Embryonic facial prominence (tissue), 1 donor: ENCODE data around the gene GABBR2.

Source experiments
- DNase-seq: peaks from one replicate; pipeline ENCODE4 v3.0.0-alpha.2; 2016; ENCODE audit errors: extremely low spot score

Gene GABBR2

GRCh38 chr9:98721643-98722042, 12.9 kb upstream of the GABBR2 start:
- no peak for DNase-seq

DNA sequence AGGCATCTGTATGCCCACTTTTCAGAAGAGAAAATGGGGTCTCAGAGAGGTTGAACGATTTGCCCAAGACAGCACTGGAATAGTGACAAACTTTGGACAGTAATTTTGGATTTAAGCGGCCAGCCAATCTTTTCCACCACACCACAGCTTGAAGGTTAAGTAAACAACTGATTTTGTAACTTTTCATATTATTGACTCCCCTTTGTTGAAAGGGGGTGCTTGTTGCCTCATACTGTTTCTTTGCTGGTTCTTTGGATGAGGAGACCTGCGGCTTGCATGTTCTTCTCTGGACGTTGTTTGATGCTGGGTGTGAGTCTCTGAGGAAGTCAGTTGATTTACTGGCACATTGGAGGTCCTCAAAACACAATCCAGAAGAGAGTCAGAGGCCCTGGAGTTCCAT, 11.7 kb upstream of the GABBR2 start:
- DNase-seq: no peak

GRCh38 chr9:98719055-98719454, 10.3 kb upstream of the GABBR2 start:
- no peak for DNase-seq

DNA sequence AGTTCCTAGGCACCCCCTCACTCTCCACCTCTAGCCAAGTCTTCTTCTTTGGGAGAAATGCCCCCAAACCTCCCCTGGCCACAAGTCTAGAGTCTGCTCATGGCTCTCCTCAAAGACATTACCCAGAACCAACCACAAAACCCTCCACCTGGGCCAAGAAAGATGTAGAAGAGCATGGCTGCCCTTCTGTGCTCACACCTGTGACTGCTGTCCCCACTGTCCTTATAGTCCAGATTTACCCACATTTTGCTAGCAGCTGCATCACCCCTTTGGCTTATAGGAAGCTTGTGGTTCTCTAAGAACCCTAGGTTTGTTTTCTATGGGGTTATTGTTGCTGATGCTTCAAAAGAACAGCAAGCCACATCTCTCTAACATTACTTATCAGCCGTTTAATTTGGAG, 6.1 kb upstream of the GABBR2 start:
- DNase-seq: no peak

GRCh38 chr9:98712987-98713386, 4.3 kb upstream of the GABBR2 start:
- no peak for DNase-seq

GRCh38 chr9:98709968-98710965, 1.5 kb upstream of the GABBR2 start:
- DNase-seq: no peak

DNA sequence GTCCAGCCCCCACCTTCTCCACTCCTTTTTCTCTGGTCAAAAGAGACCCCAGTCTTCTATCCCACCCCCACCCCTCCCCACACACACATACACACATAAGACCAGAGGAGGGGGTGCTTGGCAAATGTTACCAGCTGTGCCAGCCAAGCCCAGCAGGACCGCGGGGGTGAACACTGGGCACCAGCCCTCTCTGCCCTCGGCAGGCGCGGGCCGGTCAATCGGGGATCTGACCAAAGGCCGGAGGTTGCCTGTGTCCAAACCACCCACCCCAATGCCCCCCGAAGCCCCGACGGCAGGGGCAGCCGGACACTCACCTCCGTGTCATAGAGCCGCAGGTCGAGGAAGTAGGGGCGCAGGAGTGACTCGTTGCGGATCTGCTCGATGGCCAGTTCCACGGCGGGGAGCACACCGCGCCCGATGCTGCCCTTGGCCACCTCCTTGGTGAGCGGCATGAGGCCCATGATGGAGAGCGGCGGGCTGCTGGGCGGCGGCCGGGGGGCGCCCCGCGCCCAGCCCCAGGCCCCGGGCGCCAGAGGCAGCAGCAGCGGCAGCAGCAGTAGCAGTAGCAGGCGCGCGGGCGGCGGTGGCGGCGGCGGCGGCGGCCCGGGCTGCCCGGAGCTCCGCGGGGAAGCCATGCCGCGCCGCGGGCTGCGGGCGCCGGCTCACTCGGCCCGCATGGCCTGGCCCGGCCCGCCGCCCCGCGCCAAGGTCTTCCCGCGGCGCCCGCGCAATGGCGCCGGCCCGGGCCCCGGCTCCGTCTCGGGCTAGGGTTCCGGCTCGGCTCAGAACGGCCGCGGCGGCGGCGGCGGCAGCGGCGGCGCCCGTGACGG, 417 bp downstream of the GABBR2 start:
- DNase-seq: no peak

GRCh38 chr9:98707166-98708102, 1.3 kb downstream of the GABBR2 start:
- no peak for DNase-seq

DNA sequence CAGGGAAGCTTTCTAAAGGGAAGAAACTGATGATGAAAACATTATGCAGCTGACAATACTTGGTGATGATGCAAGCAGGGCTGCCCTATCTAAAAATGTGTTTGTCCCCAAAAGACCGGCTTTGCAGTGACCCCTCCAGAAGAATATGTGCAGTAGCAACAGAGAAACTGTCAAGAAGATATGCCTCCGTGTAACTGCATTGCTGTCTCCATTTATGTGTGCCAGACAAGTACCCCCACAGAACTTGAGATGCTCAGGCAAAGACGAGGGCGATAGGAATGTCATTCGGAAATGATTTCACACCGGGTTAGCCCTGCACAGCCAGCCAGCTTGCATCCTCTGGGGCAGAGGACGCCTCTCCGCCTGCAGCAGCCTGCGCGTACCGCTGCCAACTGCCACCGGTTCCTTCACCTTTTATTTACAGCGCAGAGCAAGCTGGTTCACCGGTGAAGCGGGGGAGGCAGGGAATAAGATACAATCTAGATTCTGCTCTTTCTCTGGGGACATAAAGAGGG, 2.0 kb downstream of the GABBR2 start:
- DNase-seq: no peak

DNA sequence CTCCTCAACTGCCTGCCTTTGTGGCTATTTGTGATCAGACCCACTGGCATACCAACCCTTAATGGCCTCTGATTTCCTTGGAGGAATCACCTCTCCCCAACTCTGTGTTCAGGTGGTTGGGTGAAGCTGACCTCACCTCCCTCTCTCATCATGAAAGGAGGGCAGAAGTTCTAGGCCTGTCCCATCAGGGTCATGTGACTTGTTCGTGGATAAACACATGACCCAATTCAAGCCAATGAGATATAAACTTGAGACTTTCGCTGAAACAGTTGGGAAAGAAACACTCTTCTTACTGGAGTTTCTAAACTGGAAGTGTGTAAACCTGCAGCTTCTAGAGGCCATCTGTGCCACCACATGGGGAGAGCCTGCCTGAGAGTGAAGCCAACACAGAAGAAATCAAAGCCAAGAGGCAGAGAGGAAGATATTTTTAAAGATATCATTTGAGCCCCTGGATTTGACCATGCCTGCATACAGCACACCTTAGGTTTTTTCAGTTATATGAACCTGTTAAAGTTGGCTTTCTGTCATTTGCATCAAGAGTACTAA, 5.8 kb downstream of the GABBR2 start:
- DNase-seq: no peak

- DNase-seq: no peak
These were observed 6.4 kb downstream of the GABBR2 start for GRCh38 chr9:98702340-98702739.

- no peak for DNase-seq
These were observed 7.2 kb downstream of the GABBR2 start for GRCh38 chr9:98701576-98701975.

DNA sequence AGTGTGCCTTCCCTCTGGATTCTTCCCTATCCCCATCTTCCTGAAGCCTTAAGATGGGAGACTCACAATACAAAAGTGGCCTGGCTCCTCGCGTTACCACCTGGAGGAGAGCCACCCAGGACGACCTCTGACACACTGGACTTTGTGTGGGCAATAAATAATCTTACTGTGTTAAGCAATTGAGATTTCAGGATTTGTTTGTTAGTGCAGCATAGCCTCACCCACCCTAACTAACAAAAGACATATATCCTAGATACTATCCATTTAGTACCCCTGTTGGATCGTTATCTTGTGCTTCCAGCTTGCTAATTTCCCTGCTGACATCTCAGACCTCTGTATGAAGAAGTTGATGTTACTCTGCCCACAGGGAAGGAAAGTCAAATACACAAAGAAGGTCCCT, 7.9 kb downstream of the GABBR2 start:
- DNase-seq: no peak

GRCh38 chr9:98698856-98699255, 9.9 kb downstream of the GABBR2 start:
- no peak for DNase-seq

GRCh38 chr9:98694943-98695342, 13.8 kb downstream of the GABBR2 start:
- no peak for DNase-seq

- no peak for DNase-seq
These were observed 16.3 kb downstream of the GABBR2 start for GRCh38 chr9:98692392-98692791.

DNA sequence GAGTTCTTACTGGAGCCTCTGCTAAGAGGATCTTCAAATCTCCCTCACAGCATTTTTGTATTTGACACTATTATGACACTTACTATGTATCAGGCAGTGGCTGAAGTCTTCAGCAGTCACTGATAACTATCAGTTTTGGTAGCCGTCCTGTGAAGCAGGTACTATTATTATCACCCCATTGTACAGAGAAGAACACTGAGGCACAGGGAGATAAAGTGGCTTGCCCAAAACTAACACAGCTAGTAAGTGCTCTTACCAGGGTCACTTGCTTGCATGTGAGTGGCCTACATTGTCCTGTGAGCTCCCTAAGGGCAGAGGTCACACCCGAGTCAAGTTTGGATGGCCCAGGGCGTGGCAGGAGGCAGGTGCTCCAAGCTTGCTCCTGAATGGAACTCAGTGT, 16.8 kb downstream of the GABBR2 start:
- no peak for DNase-seq

GRCh38 chr9:98690686-98691085, 18.0 kb downstream of the GABBR2 start:
- DNase-seq: no peak

DNA sequence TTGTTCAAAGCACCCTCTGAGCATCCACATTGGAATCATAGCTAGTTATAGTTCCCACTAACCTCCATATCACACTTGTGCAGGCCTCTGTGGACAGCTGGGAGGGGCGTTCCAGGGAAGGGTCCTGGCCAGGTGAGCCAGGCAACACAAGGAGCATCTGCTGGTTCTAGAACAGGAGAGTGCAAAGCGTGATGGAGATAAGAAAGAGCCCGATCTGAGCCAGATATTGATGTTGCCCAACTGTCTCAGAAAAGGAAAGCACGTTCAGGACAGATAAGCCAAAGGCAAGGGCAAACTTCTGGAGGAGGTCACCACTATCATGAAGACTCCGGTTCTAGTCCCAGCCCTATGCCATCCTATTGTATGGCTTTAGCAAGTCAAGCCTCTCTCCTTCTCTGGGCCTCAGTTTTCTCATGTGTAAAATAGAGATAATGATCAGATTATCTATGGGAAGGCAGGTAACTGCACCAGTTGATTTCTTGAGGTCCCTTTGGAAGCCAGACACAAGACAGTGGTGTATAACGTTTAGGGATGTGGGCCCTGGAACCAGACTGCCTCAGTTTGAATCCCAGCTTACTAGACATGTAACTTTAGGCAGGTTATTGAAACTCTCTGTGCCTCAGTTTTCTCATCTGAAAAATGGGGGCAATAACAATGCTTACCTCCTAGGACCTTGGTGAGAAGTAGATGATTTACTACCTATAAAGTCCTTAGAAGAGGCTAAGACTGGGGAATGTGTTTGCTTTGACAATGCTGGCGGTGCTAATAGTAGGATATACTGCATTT, 19.8 kb downstream of the GABBR2 start:
- DNase-seq: peak; percentile 37

DNA sequence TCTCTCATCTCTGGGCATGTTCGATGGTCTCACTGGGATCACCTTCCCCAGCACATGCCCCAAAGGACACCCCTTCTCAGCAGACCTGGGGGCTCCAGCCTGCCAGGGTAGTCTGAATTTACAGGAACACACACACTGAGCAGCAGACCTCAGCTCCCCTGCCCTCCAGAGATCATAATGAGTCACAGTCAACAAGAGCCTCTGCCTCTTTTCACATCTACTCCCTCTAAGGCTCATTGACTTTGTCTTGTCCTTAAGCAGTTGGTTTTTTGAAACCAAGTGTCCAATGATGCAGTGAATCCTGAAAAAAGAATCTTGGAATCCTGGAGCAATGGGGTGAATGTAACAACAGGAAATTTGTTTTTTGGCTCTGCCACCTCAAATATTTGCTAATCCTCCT, 20.8 kb downstream of the GABBR2 start:
- no peak for DNase-seq
